ENCODE measurements around the gene ROPN1.

DNA sequence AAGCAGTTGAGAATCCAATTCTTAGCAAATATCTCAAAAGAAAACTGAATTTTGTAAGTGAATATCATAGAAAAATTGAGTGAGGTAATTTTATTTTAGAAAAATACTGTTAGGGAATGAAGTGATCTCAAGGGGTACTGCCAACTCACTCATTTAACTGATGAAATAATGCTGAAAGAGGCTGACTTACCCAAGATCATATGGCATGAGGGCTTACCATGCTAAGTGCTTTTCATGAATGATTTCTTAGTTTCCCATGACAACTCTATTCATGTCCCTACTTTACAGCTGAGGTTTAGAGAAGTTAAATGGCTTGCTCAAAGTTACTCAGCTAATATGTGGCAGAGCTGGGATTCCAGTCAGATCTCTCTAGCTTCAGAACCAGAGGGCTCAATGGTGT lies 61.5 kb downstream of the ROPN1 start:
- TF ChIP-seq, protein P1, sequence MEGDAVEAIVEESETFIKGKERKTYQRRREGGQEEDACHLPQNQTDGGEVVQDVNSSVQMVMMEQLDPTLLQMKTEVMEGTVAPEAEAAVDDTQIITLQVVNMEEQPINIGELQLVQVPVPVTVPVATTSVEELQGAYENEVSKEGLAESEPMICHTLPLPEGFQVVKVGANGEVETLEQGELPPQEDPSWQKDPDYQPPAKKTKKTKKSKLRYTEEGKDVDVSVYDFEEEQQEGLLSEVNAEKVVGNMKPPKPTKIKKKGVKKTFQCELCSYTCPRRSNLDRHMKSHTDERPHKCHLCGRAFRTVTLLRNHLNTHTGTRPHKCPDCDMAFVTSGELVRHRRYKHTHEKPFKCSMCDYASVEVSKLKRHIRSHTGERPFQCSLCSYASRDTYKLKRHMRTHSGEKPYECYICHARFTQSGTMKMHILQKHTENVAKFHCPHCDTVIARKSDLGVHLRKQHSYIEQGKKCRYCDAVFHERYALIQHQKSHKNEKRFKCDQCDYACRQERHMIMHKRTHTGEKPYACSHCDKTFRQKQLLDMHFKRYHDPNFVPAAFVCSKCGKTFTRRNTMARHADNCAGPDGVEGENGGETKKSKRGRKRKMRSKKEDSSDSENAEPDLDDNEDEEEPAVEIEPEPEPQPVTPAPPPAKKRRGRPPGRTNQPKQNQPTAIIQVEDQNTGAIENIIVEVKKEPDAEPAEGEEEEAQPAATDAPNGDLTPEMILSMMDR (conservative IDR thresholded peaks at IDR 0.05 in 1 of 2, IDR thresholded peaks at IDR 0.05 in 1 of 2; ENCODE audit: low read depth in 1 of 2, low read length in 2 of 2) = no peak
- no peak for TF ChIP-seq EZH2 (IDR thresholded peaks at IDR 0.05; ENCODE audit: low read length, missing control alignments)
